ENCODE data around the gene ST3GAL2. TPM values are rescaled to one million over a fixed set of nuclear protein-coding genes. Genes with fewer than 3 reads are reported as not detected.

The ST3GAL2 gene, protein sequence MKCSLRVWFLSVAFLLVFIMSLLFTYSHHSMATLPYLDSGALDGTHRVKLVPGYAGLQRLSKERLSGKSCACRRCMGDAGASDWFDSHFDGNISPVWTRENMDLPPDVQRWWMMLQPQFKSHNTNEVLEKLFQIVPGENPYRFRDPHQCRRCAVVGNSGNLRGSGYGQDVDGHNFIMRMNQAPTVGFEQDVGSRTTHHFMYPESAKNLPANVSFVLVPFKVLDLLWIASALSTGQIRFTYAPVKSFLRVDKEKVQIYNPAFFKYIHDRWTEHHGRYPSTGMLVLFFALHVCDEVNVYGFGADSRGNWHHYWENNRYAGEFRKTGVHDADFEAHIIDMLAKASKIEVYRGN
- total RNA-seq = 31.6 and 46.7 TPM in 2 replicates

DNA sequence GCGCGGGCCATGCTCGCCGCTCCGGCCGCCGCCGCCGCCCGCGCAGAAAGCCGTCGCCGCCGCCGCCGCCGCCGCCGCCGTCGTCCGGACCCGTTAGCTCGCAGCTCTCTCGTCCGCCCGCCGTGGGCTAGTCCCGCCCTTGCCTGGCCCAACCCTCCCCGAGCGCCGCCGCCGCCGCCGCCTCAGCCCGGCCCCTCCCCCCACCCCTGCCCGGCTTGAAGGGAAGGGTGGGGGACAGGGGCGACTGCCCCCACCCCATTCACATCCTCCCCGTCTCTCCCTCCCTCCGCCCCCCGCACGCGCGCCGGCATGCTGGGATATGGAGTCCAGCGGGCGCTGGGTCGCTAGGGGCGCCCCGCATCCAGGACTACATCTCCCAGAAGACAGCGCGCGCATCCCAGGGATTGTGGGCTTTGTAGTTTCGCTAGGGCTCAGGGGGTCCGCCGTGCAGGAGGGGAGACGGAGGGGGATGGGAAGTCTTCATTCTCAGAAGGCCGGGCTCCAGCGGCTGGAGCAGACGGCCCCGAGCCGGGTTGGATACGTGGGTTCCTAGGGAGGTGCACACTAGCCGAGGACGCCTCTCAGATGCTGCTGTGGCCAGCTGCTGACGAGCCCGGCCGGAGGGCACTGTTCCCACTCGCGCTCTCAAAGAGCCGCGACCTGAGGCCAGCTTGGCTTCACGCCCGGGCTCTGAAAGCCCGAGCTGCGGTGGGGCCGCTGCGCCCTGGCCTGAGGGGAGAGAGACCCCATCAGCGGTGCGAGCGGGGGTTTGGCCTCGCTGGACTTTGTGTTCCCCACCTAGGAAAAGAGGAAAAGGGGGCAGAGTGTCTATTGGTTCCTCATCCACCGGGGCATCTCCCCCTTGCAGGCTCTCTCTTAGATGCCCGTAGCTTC, at the start of gene ST3GAL2:
TSS of gene ST3GAL2 (minus strand) at position 132 of the 894 bp plus-strand sequence. CDS start 40,570 bp downstream, outside the sequence.
- DNase-seq (ENCODE audit: low read depth) = peak; percentile 73

DNA sequence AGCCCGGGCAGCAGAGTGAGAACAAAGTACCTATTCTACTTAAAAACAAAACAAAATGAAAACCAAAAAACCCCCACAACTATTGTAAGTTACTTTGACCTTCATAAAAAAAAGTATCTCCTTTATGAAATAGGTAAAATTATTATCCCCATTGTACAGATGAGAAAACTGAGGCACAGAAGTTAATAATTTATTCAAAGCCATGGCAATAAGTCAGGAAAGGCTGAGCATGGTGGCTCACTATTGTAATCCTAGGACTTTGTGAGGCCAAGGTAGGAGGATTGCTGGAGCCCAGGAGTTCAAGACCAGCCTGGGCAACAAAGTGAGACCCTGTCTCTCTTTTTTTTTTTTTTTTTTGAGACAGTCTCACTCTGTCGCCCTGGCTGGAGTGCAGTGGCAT, 46.0 kb upstream of the ST3GAL2 start:
- no peak for DNase-seq (ENCODE audit: low read depth)

DNA sequence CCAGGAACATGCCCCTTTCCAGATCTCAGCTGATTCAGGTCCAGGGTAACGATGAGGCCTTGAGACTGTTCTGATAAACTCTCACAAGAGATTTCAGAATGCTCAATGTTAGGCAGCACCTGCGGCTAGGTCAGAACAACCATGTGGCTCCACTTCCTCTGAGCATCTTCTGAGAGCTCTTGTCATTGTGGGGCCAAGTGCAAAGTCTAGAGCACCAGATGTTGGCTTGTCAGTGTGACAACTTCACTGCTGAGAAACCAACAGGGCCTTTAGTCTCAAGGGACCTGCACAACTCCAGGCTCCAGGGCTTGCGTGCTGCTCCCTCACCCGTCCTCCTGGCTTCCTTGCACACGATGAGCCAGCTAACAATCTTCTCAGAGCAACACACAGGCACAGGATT, 44.5 kb upstream of the ST3GAL2 start:
- DNase-seq (ENCODE audit: low read depth) = no peak

DNA sequence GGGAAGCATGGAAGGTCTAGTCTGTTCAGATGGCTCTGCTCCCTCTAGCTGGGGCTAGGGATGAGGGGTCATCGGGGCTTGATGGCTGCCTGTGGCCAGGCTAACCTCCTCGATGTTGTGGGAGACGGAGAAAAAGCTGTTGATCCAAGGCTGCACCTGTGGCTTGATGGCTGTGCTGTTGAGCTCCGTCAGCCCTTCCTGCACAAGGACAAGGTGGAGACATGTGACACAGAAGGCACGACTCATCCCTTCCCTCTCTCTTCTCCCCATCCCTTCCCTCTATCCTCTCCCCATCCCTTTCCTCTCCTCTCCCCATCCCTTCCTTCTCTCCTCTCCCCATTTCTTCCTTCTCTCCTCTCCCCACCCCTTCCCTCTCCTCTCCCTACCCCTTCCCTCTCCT, 43.7 kb upstream of the ST3GAL2 start:
- DNase-seq (ENCODE audit: low read depth) = no peak

DNA sequence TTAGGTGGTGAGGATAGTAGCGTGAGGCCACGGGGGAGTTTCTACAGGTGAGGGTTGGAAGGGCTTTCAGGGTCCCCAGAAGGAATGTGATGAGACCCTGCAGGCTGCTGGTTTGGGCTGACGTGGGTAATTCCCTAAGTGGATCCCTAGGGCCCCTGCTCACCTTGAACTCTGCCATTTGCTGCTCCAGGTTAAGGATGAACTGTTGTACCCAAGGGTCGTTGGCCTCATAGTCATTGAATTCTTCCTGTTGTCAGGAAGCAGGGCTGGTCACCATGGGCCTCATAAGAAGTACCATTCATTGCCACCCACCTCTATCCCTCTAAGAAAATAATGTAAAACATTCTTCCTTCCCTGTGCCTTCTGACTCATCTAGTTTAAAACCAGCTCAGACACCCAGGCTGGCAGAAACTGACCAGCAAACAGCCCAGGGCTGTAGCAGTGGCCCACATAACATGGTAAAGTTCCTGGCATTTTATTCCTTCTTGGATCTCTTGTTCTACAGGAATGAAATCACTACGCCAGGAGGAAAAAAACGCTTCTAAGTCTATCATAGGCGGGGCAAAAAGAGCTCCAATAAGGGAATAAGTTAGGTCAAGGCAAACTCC, 43.1 kb upstream of the ST3GAL2 start:
- peak; percentile 85 for DNase-seq (ENCODE audit: low read depth)

DNA sequence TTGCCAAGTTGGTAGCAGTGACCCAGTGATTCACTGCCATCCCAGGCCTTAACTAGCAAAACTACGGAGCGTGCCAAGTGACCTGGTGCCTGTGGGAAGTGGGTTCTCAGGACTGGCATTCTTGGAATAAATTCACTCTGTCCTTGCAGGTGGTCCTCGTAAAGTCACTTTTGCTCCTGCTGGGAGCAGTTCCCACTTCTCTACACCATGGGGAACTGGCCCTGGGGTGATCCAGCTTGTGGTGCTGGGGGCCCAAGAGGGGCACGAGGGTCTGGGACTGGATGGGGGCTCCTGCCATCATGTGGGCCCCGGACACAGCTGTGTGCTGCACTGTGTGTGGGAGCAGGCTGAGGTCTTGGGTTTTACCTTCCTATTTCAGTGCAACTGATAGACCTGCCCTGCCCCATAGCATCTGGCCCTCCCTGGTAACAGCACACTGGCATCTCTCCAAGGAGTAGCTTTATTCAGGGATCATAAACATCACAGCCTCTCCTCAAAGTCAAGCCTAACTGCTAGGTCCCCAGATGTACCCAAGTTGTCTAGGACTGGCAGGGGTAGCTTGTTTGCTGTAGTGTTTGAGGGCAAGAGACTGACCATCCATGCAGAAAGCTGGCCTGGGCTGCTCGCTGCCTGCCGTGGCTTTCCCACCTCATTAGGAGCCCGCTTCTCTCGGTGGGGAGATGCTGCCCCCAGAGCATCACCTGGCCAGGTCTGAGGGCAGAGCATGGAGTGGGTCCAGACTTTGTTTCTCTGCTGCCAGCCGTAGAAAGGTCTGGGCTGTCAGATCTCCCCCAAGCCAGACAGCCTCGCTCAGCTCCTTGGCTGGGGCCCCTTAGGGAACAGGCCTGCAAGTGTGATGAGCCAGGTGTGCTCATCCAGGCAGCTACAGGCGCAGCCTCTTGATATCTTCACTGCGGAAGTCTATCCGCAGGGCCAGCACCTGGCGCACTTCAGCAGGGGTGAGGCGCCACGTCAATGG, 41.5 kb upstream of the ST3GAL2 start:
- no peak for DNase-seq (ENCODE audit: low read depth)

DNA sequence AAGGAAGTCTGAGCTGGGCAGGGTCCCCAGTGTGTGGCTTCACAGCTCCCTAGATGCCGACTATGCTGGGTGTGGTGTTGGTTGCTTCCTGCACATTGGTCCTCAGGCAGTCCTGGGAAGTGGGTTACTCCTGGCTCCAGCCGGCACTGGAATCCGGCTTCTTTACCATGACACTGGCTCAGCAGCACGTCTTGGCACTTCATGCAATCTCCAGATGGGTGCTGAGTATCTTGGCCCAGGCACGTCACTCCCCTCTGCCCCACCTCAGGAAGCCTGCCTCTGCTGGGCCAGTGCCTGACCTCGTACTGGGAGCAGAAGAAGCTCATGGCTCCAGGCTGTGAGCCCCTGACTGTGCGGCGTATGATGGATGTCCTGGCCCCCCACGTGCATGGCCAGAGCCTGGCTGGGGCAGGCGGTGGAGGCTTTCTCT, 40.0 kb upstream of the ST3GAL2 start:
- DNase-seq (ENCODE audit: low read depth) = no peak

DNA sequence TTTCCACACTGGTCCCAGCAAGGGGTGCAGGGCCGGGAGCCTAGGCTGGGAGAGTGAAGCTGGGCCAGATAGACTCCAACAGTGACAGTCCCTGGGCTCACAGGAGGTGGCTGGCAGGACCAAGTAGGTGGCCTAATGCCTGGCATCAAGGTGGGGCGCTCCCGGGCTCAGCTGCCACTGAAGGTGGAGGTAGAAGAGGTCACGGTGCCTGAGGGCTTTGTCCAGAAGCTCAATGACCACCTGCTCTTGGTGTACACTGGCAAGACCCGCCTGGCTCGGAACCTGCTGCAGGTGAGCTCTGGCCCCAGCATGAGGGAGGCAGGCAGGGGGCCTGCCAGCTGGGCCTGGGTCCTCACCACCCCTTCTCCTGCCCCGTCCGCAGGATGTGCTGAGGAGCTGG, 39.3 kb upstream of the ST3GAL2 start:
- DNase-seq (ENCODE audit: low read depth) = no peak

DNA sequence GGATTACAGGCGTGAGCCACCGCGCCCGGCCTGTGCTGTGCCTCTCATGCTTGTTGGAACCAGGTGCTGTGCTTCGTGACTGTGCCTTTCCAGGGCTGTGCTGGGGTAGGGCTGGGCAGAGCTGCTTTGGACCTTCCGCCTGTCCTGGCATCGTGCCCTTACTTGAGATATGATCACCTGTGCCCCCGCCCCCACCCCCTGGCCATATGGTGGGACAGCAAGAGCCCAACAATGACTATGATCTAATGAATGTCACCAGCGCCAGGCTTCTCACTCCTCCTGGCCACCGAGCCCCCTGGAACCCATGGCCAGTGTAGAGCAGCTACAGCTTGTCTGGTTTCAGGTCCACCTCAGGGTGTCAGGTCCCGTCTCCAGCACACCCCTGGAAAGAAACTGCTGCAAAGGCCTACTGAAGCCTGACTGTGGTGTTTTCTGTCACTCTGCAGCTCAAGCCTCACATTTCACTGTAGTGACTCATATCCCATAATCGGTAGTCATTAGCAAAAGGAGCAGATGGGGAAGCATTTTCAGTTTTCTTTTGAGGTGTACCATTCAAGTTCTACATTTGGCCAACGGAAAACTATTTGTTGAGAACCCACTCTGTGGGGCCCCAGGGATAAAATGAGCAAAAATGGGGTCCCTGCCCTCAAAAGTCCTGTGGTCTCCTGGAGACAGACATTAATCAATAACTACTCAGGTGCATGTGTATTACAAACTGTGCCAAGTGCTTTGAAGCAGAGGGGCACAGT, 37.5 kb upstream of the ST3GAL2 start:
- peak; percentile 93 for DNase-seq (ENCODE audit: low read depth)

DNA sequence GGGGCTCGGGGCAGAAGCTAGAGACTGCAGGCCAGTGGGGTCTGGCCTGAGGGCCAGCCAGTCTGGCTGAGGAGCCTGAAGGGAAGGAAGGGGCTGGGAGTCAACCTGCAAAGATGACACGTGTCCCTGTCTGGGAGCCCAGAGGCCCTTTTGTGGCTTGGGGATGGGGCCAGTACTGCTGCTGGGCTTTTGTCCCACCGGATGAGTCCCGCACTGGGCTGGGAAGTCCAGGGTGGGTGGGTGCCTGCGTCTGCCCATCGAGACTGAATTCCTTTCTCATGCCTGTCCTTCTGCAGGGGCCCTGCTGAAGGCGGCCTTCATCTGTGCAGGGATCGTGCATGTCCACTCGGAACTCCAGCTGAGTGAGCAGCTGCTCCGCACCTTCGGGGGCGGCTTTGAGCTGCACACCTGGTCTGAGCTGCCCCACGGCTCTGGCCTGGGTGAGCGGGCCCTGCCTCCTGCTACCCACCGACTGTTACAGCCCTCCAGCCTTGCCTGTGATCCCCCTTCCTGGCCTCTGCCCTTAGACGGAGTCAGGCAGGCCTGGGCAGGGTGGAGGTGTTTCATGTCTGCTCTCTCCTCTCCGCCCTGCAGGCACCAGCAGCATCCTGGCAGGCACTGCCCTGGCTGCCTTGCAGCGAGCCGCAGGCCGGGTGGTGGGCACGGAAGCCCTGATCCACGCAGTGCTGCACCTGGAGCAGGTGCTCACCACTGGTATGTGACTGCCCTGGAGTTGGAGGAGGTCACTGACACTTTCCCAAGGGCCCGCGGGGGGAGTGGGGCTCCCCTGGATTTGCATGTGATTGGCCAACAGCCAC, 36.4 kb upstream of the ST3GAL2 start:
- no peak for DNase-seq (ENCODE audit: low read depth)

DNA sequence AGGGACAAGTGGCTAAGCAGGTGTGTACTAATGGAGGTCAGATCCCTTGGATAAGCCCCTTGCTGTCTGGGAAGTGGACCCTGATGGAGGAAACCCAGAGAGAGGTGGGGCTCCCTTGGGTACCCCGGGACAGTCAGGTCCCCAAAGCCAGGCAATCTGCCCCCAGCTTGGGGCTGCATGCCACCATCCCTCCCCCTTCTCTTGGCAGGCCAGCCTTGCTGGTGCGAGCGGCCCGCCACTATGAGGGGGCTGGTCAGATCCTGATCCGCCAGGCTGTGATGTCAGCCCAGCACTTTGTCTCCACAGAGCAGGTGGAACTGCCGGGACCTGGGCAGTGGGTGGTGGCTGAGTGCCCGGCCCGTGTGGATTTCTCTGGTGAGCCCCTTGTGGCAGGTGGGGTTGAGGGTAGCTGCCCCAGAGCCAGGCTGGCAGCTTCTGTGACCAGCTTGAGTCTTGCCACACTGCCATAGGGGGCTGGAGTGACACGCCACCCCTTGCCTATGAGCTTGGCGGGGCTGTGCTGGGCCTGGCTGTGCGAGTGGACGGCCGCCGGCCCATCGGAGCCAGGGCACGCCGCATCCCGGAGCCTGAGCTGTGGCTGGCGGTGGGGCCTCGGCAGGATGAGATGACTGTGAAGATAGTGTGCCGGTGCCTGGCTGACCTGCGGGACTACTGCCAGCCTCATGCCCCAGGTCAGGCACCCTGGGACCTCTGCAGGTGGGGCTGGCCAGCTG, 35.6 kb upstream of the ST3GAL2 start:
- no peak for DNase-seq (ENCODE audit: low read depth)

DNA sequence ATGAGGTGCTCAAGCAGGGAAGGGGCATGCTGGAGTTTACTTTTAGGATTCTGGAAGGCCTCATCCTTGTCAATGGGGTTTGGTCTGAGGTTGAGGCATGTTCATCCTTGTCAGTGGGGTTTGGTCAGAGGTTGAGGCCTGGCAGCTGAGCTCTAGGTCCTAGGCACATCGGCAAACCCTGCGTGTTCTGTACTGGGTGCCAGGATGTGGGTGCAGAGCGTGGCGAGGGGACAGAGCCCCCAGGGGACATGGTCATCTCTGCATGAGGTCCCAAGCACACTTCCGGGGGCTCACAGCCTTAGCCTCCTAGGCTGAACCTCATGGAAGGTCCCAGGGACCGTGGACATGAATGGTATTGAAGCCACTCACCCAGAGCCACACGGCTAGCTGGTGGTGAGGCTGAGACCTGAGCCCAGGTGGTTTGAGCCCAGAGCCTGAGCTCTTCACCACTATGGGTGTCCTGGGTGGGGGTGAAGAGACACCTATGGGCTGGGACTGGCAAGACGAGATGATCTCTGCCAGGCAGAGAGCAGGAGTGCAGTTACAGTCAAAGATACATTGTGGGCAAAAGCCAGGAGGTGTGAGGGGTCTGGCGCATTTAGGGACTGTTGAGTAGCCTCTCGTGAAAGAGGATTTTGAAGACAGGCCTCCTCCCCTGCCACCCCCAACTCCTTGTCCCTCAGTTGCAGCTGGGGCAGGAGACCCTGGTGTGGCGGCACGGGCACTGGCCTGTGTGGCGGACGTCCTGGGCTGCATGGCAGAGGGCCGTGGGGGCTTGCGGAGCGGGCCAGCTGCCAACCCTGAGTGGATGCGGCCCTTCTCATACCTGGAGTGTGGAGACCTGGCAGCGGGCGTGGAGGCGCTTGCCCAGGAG, 34.8 kb upstream of the ST3GAL2 start:
- no peak for DNase-seq (ENCODE audit: low read depth)

DNA sequence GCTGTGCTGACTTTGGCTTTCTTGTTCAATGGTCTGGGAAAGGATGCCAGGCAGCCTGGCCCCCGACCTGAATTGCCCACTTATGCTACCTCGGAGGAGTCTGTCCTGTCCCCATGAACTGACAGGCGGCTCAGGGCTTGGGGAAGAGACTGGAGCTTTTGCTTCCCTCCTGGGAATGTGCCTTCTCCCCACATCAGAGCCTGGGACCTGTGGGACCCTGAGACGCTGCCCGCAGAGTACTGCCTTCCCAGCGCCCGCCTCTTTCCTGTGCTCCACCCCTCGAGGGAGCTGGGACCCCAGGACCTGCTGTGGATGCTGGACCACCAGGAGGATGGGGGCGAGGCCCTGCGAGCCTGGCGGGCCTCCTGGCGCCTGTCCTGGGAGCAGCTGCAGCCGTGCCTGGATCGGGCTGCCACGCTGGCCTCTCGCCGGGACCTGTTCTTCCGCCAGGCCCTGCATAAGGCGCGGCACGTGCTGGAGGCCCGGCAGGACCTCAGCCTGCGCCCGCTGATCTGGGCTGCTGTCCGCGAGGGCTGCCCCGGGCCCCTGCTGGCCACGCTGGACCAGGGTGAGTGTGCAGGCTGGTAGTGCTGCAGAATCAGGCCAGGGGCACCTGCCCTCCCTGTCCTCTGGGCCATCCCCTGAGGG, 34.0 kb upstream of the ST3GAL2 start:
- no peak for DNase-seq (ENCODE audit: low read depth)

DNA sequence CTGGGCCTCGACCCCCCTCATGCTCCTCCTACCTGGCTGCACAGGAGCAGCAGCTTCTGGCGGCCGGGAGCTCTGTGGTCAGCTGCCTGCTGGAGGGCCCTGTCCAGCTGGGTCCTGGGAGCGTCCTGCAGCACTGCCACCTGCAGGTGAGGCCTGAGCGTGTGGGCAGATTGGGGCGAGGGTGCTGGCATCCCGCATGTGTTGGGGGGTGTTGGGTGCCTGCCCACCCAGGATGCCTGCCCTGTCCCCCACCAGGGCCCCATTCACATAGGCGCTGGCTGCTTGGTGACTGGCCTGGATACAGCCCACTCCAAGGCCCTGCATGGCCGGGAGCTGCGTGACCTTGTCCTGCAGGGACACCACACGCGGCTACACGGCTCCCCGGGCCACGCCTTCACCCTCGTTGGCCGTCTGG, 32.0 kb upstream of the ST3GAL2 start:
- no peak for DNase-seq (ENCODE audit: low read depth)

DNA sequence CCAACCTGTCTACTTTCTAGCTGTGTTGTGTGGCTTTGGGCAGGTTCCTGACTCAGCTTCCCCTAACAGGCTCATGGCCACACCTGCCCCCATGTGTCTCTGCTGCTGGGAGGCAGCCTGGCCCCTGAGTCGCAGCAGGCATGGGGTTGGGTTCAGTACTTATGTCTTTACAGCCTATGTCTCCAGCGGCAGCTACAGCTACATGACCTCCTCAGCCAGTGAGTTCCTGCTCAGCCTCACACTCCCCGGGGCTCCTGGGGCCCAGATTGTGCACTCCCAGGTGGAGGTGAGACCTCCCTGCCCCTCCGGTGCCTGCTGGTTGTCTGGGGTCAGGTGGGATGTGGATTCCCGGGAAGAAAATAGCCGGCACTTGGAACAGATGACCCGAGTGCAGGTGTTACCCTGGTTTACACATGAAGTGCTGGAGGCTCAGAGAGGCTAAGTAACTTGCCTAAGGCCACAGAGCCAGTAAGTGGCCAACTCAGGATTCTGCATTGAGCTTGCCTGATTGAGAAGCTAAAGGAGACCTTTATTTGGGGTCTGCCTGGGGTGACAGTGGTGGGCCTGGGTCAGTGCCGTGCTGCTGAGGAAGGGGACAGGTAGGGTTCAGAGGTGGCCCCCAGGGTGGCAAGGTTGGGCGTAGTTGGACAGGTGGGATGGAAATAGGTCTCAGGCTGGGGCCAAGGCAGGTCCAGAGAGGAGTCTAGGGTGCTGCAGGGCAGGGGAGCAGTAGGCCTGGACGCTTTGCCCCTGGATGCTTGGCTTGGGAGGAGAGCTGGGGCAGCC, 31.4 kb upstream of the ST3GAL2 start:
- no peak for DNase-seq (ENCODE audit: low read depth)

DNA sequence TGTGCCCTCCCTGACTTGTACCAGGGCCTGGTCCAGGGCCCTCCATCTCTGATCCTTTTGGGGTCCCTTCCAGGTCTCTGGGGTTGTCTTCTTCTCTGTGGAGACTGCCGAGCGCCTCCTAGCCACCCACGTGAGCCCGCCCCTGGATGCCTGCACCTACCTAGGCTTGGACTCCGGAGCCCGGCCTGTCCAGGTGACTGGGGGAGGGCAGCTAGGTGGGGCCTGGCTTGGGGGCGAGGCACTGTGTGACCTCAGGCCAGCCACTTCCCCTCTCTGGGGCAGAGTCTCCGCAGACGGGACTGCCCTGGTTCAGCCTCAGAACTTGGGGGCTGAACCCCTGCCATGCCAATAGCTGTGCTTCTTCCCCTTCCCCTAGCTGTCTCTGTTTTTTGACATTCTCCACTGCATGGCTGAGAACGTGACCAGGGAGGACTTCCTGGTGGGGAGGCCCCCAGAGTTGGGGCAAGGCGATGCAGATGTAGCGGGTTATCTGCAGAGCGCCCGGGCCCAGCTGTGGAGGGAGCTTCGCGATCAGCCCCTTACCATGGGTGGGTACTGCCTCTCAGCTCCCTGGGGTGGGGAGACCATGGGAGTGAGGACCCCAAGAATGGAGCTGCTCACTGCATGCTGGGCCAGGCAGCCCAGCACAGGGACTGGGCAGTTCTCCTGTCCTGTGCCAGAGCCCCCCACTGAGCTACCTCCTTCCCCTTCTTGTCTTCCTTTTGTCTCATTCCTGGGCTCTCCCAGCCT, 30.1 kb upstream of the ST3GAL2 start:
- no peak for DNase-seq (ENCODE audit: low read depth)

Measured in renal cortical epithelial cell (primary cell).